GM12878 (cell line): Measurements from ENCODE around the gene TRAIP. TPM values are rescaled to one million over a fixed set of nuclear protein-coding genes. Genes with fewer than 3 reads are reported as not detected.

Experiments
- ATF3 ChIP-seq: IDR thresholded peaks from 2 replicates; pipeline ENCODE4 v1.6.1; 2011; ENCODE audit warnings: low read depth, mild to moderate bottlenecking, low read length, moderate library complexity, borderline replicate concordance; ENCODE audit errors: extremely low read depth
- HDAC6 ChIP-seq: fragments of 200-600 bp; sonication (generic); IDR thresholded peaks from one replicate; pipeline ENCODE4 v1.8.0; 2017; ENCODE audit warnings: antibody characterized with exemption; ENCODE audit not compliant: unreplicated experiment
- MEF2A ChIP-seq: IDR thresholded peaks from 2 replicates; pipeline ENCODE4 v1.6.1; 2011; ENCODE audit warnings: low read depth, mild to moderate bottlenecking, low read length, moderate library complexity; ENCODE audit not compliant: insufficient read depth
- MYB ChIP-seq: fragments of 150-350 bp; IDR thresholded peaks from 2 replicates; pipeline ENCODE4 v1.6.1; 2014; ENCODE audit warnings: mild to moderate bottlenecking, low read depth, low read length, borderline replicate concordance
- SREBF2 ChIP-seq: IDR thresholded peaks from 2 replicates; pipeline ENCODE4 v1.6.1; 2012; ENCODE audit warnings: mild to moderate bottlenecking, low read length
- ZSCAN29 ChIP-seq: fragments of 450-650 bp; IDR thresholded peaks from 2 replicates; pipeline ENCODE4 v1.6.1; 2017; ENCODE audit warnings: mild to moderate bottlenecking, moderate library complexity
- polyA plus RNA-seq, 11 experiments: library from polyadenylated mRNA; depleted of rRNA in 4 of 11; unstranded in 6 of 11; stranded (reverse) in 5 of 11; fragments of >200 nt; fragmentation: Nextera tagmentation in 4 of 11; fragmentation: Illumina TruSeq in 1 of 11; extraction: Ambion mirVana in 4 of 11; extraction: Trizol in 1 of 11; gene quantifications; 1 replicate in 1 of 11; 2 replicates in 10 of 11; pipeline versions ENCODE4 v1.2.1 to v1.2.3, GENCODE V29; 2011 to 2016; ENCODE audit warnings: inconsistent platforms in 2 of 11, missing spikeins in 2 of 11, low read depth in 1 of 11
- total RNA-seq, 4 experiments: library from RNA; depleted of rRNA in 3 of 4; stranded (reverse); fragments of >200 nt in 3 of 4; fragmentation: Illumina TruSeq in 1 of 4; extraction: Trizol in 1 of 4; gene quantifications; 2 replicates each; pipeline versions ENCODE4 v1.2.1 to v1.2.3, GENCODE V29; 2013 to 2021
- TF ChIP-seq, protein P1 (sequence below): fragments of 450-650 bp; IDR thresholded peaks from 2 replicates; pipeline ENCODE4 v1.6.1; 2018; ENCODE audit warnings: borderline replicate concordance, mild to moderate bottlenecking; ENCODE audit not compliant: partially characterized antibody
- TF ChIP-seq, protein P2 (sequence below): fragments of 450-650 bp; IDR thresholded peaks from 2 replicates; pipeline ENCODE4 v1.6.1; 2016; ENCODE audit warnings: mild to moderate bottlenecking, moderate library complexity, borderline replicate concordance

Gene TRAIP
- total and polyA plus RNA-seq, 10 of the 15 experiments (the other 5 are each of a cell fraction or from before 2014, with no cell fraction given) = 15.9 to 37.0 (median 23.1) TPM

DNA sequence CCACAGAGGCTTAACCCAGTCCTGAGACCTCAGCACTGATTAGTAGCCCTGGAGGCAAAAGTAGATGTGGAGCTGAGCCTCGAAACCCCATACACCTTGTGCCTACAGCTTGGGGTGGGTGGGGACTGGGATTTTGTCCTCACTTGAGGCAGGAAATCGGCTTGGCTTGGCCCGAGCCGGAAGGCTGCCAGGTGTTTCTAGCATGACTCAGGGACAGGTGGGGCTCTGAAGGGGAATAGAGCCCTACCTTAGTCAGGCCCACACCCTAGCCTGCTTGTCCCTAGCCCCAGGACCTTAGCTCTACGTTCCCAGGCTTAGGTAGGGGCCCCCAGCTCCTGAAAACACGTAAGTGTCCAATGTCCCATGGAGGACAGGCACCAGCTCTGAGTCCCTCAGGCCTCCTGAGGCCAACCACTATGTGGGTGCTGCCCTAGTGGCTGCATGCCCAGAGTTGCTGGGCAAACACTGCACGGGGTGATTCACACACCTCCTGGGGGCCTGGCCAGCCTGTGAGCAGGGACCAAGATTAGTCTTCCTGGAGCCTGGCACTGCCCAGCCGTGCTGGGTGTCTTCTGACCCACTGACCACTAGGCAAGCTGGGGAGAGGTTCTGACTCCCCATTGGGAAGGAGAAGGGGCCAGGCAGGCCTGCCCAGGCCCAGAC is 44.3 kb upstream of the TRAIP start (continued):
- TF ChIP-seq, protein P1, sequence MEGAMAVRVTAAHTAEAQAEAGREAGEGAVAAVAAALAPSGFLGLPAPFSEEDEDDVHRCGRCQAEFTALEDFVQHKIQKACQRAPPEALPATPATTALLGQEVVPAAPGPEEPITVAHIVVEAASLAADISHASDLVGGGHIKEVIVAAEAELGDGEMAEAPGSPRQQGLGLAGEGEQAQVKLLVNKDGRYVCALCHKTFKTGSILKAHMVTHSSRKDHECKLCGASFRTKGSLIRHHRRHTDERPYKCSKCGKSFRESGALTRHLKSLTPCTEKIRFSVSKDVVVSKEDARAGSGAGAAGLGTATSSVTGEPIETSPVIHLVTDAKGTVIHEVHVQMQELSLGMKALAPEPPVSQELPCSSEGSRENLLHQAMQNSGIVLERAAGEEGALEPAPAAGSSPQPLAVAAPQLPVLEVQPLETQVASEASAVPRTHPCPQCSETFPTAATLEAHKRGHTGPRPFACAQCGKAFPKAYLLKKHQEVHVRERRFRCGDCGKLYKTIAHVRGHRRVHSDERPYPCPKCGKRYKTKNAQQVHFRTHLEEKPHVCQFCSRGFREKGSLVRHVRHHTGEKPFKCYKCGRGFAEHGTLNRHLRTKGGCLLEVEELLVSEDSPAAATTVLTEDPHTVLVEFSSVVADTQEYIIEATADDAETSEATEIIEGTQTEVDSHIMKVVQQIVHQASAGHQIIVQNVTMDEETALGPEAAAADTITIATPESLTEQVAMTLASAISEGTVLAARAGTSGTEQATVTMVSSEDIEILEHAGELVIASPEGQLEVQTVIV = no peak
- TF ChIP-seq, protein P2, sequence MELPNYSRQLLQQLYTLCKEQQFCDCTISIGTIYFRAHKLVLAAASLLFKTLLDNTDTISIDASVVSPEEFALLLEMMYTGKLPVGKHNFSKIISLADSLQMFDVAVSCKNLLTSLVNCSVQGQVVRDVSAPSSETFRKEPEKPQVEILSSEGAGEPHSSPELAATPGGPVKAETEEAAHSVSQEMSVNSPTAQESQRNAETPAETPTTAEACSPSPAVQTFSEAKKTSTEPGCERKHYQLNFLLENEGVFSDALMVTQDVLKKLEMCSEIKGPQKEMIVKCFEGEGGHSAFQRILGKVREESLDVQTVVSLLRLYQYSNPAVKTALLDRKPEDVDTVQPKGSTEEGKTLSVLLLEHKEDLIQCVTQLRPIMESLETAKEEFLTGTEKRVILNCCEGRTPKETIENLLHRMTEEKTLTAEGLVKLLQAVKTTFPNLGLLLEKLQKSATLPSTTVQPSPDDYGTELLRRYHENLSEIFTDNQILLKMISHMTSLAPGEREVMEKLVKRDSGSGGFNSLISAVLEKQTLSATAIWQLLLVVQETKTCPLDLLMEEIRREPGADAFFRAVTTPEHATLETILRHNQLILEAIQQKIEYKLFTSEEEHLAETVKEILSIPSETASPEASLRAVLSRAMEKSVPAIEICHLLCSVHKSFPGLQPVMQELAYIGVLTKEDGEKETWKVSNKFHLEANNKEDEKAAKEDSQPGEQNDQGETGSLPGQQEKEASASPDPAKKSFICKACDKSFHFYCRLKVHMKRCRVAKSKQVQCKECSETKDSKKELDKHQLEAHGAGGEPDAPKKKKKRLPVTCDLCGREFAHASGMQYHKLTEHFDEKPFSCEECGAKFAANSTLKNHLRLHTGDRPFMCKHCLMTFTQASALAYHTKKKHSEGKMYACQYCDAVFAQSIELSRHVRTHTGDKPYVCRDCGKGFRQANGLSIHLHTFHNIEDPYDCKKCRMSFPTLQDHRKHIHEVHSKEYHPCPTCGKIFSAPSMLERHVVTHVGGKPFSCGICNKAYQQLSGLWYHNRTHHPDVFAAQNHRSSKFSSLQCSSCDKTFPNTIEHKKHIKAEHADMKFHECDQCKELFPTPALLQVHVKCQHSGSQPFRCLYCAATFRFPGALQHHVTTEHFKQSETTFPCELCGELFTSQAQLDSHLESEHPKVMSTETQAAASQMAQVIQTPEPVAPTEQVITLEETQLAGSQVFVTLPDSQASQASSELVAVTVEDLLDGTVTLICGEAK = no peak
- TF ChIP-seq ZSCAN29 (no peak), ATF3 (no peak), HDAC6 (no peak), MYB (no peak), MEF2A (no peak), SREBF2 (no peak)
